Vagina (tissue), 2 donors: ENCODE data around the gene FAM81B.

Experiments used
- POLR2A ChIP-seq, 2 donors: fragments of 450-650 bp; IDR thresholded peaks; one replicate each; pipeline ENCODE4 v1.6.1; 2017; ENCODE audit warnings: antibody characterized with exemption in 2 of 2, mild to moderate bottlenecking in 2 of 2, moderate library complexity in 2 of 2
- TF ChIP-seq, protein P1 (sequence below), 3 experiments: fragments of 450-650 bp in 2 of 3; fragments of 200-600 bp in 1 of 3; sonication (generic) in 1 of 3; IDR thresholded peaks; one replicate each; pipeline ENCODE4 v1.5.1; 2017 to 2019; ENCODE audit warnings: antibody characterized with exemption in 3 of 3, mild to moderate bottlenecking in 2 of 3, moderate library complexity in 2 of 3

DNA sequence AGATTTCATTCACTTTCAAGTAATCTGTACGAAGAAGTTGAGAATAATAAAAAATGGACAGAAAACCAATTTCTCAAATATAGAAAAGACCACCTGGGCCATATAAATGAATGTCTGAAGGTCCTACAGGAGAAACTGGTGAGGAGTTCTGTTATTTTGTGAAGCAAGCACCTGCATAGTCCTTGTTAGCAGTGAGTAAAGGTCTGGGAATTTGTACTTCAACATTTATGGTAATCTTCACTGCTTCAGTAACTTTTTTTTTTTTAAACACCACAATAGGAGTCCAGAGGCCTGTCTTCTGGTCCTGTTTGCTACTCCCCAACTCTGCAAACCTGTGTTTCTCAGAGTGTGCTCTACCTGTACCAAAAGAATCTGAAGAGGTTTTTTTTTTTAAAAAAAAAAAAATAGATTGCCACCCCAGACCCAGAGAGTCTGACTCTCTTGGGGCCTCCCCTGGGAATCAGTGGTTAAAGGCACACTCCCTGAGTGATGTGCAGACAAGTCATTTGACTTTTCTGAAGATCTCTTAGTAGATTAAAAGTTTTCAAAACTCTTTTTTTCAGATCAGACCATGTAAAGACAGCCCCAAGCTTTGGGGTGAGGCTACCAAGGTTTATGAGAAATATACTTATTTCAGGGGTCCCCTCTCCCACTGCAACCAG lies 55.5 kb downstream of the FAM81B start:
- TF ChIP-seq, protein P1, sequence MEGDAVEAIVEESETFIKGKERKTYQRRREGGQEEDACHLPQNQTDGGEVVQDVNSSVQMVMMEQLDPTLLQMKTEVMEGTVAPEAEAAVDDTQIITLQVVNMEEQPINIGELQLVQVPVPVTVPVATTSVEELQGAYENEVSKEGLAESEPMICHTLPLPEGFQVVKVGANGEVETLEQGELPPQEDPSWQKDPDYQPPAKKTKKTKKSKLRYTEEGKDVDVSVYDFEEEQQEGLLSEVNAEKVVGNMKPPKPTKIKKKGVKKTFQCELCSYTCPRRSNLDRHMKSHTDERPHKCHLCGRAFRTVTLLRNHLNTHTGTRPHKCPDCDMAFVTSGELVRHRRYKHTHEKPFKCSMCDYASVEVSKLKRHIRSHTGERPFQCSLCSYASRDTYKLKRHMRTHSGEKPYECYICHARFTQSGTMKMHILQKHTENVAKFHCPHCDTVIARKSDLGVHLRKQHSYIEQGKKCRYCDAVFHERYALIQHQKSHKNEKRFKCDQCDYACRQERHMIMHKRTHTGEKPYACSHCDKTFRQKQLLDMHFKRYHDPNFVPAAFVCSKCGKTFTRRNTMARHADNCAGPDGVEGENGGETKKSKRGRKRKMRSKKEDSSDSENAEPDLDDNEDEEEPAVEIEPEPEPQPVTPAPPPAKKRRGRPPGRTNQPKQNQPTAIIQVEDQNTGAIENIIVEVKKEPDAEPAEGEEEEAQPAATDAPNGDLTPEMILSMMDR (IDR thresholded peaks at IDR 0.05) = no peak
- TF ChIP-seq POLR2A (IDR thresholded peaks at IDR 0.05) = no peak
